Right cardiac atrium (tissue), 5 donors: ENCODE data around the gene OCLN. TPM values are rescaled to one million over a fixed set of nuclear protein-coding genes. Genes with fewer than 3 reads are reported as not detected.

Experiments
- ATAC-seq, 2 donors: fragments of 200-7000 bp; cut with Tn5 transposase; one replicate each; pipeline versions ENCODE4 v1.8.0 to v1.9.1; 2020; ENCODE audit warnings: moderate library complexity in 2 of 2, mild to moderate bottlenecking in 1 of 2
- DNase-seq, 3 donors: peaks; one replicate each; pipeline ENCODE4 v3.0.0-alpha.2; 2020
- H3K27ac ChIP-seq: one replicate; pipeline ENCODE4 v1.5.1; 2013; ENCODE audit warnings: mild to moderate bottlenecking, low read length, control low read depth, moderate library complexity
- H3K27me3 ChIP-seq: one replicate; pipeline ENCODE4 v1.6.1; 2013; ENCODE audit not compliant: control insufficient read depth, insufficient read depth
- H3K4me1 ChIP-seq: one replicate; pipeline ENCODE4 v1.6.1; 2013; ENCODE audit warnings: low read length; ENCODE audit not compliant: control insufficient read depth, insufficient read depth
- H3K4me3 ChIP-seq: one replicate; pipeline ENCODE4 v1.5.1; 2013; ENCODE audit warnings: low read length, control low read depth
- H3K9me3 ChIP-seq: one replicate; pipeline ENCODE4 v1.6.1; 2013; ENCODE audit warnings: low read length; ENCODE audit not compliant: control insufficient read depth
- WGBS: extraction: QIAGEN DNeasy Blood & Tissue Kit; methylation state at CpG from one replicate; pipeline ENCODE4 v1.1.7; 2013; 5-methylcytosine and 5-hydroxymethylcytosine counted together
- intact Hi-C, 4 donors: fragments of 100-400 bp; cut with DNase I; formaldehyde crosslinking; loops; one replicate each; pipeline versions ENCODE4 v1.11.0 to v1.14.0; 2022 to 2023
- polyA plus RNA-seq: library from polyadenylated mRNA; stranded (reverse); fragments of 200-250 nt; gene quantifications from one replicate; pipeline ENCODE4 v1.2.3, GENCODE V29; 2013
- total RNA-seq, 4 donors: library from RNA; stranded (reverse); fragmentation: NEBNext Ultra II Directional; extraction: Animal tissue kit (Norgen Biotek cat#: 25700); gene quantifications; one replicate each; pipeline ENCODE4 v1.2.1, GENCODE V29; 2021
- donor health status: healthy with polysubstance abuse.
- donor health status: DM: no; HTN: yes; CAD: no.
- donor health status: DM: no; HTN: no; CAD: no.
- donor health status: DM: no; HTN: yes; CAD: no; lungs with severe emphysema.
- donor health status: DM: yes; HTN: yes; CAD: no.

OCLN gene
- total and polyA plus RNA-seq, 5 donors = 1.0 to 2.0 (median 1.8) TPM

- Histone ChIP-seq H3K27me3 (no peaks in the 10 kb centered on the region), H3K9me3 (no peaks in the 10 kb centered on the region), H3K4me1 (no peaks in the 10 kb centered on the region), H3K27ac (no peak overlapping the region), H3K4me3 (peak overlapping the region; percentile 55)
- intact Hi-C loops = no loop called here
- WGBS = 10% methylated on average over 17 of the region's 17 CpGs
- DNase-seq = no peak
- ATAC-seq = no peak
Observed at GRCh38 chr5:69491838-69492390, 676 bp upstream of the OCLN start.

- H3K4me3 ChIP-seq = peak overlapping the region; percentile 55
- under 1% methylated on average over 42 of the region's 42 CpGs for WGBS
- H3K27me3 ChIP-seq = no peaks in the 10 kb centered on the region
- ATAC-seq (peak; percentile 28 to 50), DNase-seq (peak in 2 of 3 donors; percentile 47 to 50)
- no peaks in the 10 kb centered on the region for H3K4me1 ChIP-seq
- no peaks in the 10 kb centered on the region for H3K9me3 ChIP-seq
- intact Hi-C loops = no loop called here
- no peak overlapping the region for H3K27ac ChIP-seq
Observed at GRCh38 chr5:69492923-69493395, 369 bp downstream of the OCLN start.

- H3K27ac ChIP-seq = no peak overlapping the region
- H3K9me3 ChIP-seq = no peaks in the 10 kb centered on the region
- no peaks in the 10 kb centered on the region for H3K27me3 ChIP-seq
- DNase-seq (peak; percentile 17 to 65 (median 55)), ATAC-seq (peak; percentile 73 to 78)
- intact Hi-C loops = no loop called here
- 3% methylated on average over 62 of the region's 62 CpGs for WGBS
- H3K4me1 ChIP-seq = no peaks in the 10 kb centered on the region
- H3K4me3 ChIP-seq = peak overlapping the region; percentile 55
Observed at GRCh38 chr5:69493396-69494133, 975 bp downstream of the OCLN start.

GRCh38 chr5:69494452-69494851, 1.9 kb downstream of the OCLN start:
- H3K9me3 ChIP-seq = no peaks in the 10 kb centered on the region
- no peak overlapping the region for H3K27ac ChIP-seq
- H3K4me1 ChIP-seq = no peaks in the 10 kb centered on the region
- H3K4me3 ChIP-seq = no peak overlapping the region
- ATAC-seq (no peak), DNase-seq (no peak)
- no peaks in the 10 kb centered on the region for H3K27me3 ChIP-seq
- whole genome bisulfite sequencing = 82% methylated on average over 8 of the region's 8 CpGs
- intact Hi-C loops = no loop called here

GRCh38 chr5:69497006-69497520, 4.5 kb downstream of the OCLN start:
- H3K27me3 ChIP-seq = no peaks in the 10 kb centered on the region
- WGBS = 55% methylated on average over 5 of the region's 5 CpGs

GRCh38 chr5:69498384-69498783, 5.8 kb downstream of the OCLN start:
- Histone ChIP-seq H3K4me1 (no peaks in the 10 kb centered on the region), H3K27me3 (no peaks in the 10 kb centered on the region), H3K27ac (no peak overlapping the region), H3K4me3 (no peak overlapping the region), H3K9me3 (no peaks in the 10 kb centered on the region)
- intact Hi-C loops = no loop called here
- 94% methylated on average over 3 of the region's 3 CpGs for WGBS
- DNase-seq (no peak), ATAC-seq (no peak)

More at GRCh38 chr5:69497006-69497520, 4.5 kb downstream of the OCLN start:
- ATAC-seq (no peak), DNase-seq (no peak)
- no peaks in the 10 kb centered on the region for H3K4me1 ChIP-seq
- H3K9me3 ChIP-seq = no peaks in the 10 kb centered on the region
- H3K27ac ChIP-seq = no peak overlapping the region
- H3K4me3 ChIP-seq = no peak overlapping the region
- intact Hi-C loops = no loop called here

GRCh38 chr5:69502367-69502766, 9.8 kb downstream of the OCLN start:
- ATAC-seq (no peak), DNase-seq (no peak)
- Histone ChIP-seq H3K4me1 (no peaks in the 10 kb centered on the region), H3K27ac (no peak overlapping the region), H3K27me3 (no peaks in the 10 kb centered on the region), H3K4me3 (no peak overlapping the region), H3K9me3 (no peaks in the 10 kb centered on the region)
- 57% methylated on average over 2 of the region's 2 CpGs for WGBS
- intact Hi-C loops = no loop called here

GRCh38 chr5:69502767-69503488, 10.3 kb downstream of the OCLN start:
- no peaks in the 10 kb centered on the region for H3K27me3 ChIP-seq
- ATAC-seq (no peak), DNase-seq (no peak)
- no peaks in the 10 kb centered on the region for H3K9me3 ChIP-seq
- intact Hi-C loops = no loop called here
- H3K27ac ChIP-seq = no peak overlapping the region
- 67% methylated on average over 7 of the region's 7 CpGs for WGBS
- no peaks in the 10 kb centered on the region for H3K4me1 ChIP-seq
- H3K4me3 ChIP-seq = no peak overlapping the region

- DNase-seq = no peak
- H3K9me3 ChIP-seq = no peaks in the 10 kb centered on the region
- intact Hi-C loops = no loop called here
- H3K27ac ChIP-seq = no peak overlapping the region
- 86% methylated on average over 2 of the region's 2 CpGs for WGBS
- H3K4me1 ChIP-seq = no peaks in the 10 kb centered on the region
- H3K4me3 ChIP-seq = no peak overlapping the region
- H3K27me3 ChIP-seq = no peaks in the 10 kb centered on the region
- no peak for ATAC-seq
Observed at GRCh38 chr5:69504036-69504435, 11.4 kb downstream of the OCLN start.

- no peak overlapping the region for H3K27ac ChIP-seq
- no peaks in the 10 kb centered on the region for H3K4me1 ChIP-seq
- intact Hi-C loops = no loop called here
- H3K27me3 ChIP-seq = no peaks in the 10 kb centered on the region
- DNase-seq (no peak), ATAC-seq (no peak)
- no peaks in the 10 kb centered on the region for H3K9me3 ChIP-seq
- H3K4me3 ChIP-seq = no peak overlapping the region
- WGBS = 97% methylated on average over 1 of the region's 1 CpG
Observed at GRCh38 chr5:69505306-69505705, 12.7 kb downstream of the OCLN start.

- 88% methylated on average over 6 of the region's 6 CpGs for WGBS
- intact Hi-C loops = no loop called here
- H3K9me3 ChIP-seq = no peaks in the 10 kb centered on the region
- no peak overlapping the region for H3K27ac ChIP-seq
- DNase-seq (no peak), ATAC-seq (no peak)
- no peaks in the 10 kb centered on the region for H3K27me3 ChIP-seq
- H3K4me1 ChIP-seq = no peaks in the 10 kb centered on the region
- H3K4me3 ChIP-seq = no peak overlapping the region
Observed at GRCh38 chr5:69509212-69509611, 16.6 kb downstream of the OCLN start.
